A549 (cell line): ENCODE data around the gene DYNC2H1. TPM values are rescaled to one million over a fixed set of nuclear protein-coding genes. Genes with fewer than 3 reads are reported as not detected.

Experiments
- ATAC-seq, 2 experiments: fragments of 200-7000 bp in 1 of 2; fragments of >200 bp in 1 of 2; cut with Nextera tagmentation in 1 of 2; cut with Tn5 transposase in 1 of 2; 3 replicates each; pipeline versions ENCODE4 v1.8.0 to v1.9.1; 2018 to 2020; ENCODE audit warnings: mild to moderate bottlenecking in 1 of 2, moderate library complexity in 1 of 2
- CTCF ChIA-PET: fragments of 300-600 bp; sonication (Branson Sonifier 250); formaldehyde crosslinking; extraction: SDS; loops from one replicate; lab custom pipeline; 2021; ENCODE audit warnings: antibody characterized with exemption, inconsistent platforms; lab: Yijun Ruan, JAX
- POLR2A ChIA-PET: fragments of 350-600 bp; formaldehyde crosslinking; extraction: SDS; loops from one replicate; lab custom pipeline; 2021; ENCODE audit warnings: antibody characterized with exemption, inconsistent platforms; lab: Yijun Ruan, JAX
- DNase-seq, 2 experiments: peaks; one replicate each; pipeline versions ENCODE4 v3.0.0 to v3.0.0-alpha.2; 2011 to 2016; ENCODE audit warnings: low read depth in 1 of 2, low spot score in 1 of 2
- FAIRE-seq: peaks from 2 replicates; lab custom pipeline; 2011; peaks lifted over from hg19 to GRCh38; lab: Jason Lieb, UNC
- H3K27ac ChIP-seq, 2 experiments: fragments of >200 bp; sonication (Bioruptor Twin); formaldehyde crosslinking; 3 replicates each; pipeline ENCODE4 v1.5.1; 2016 to 2017
- H3K4me1 ChIP-seq: fragments of >200 bp; sonication (Bioruptor Twin); formaldehyde crosslinking; 3 replicates; pipeline ENCODE4 v1.6.1; 2016
- H3K4me2 ChIP-seq: fragments of >200 bp; sonication (Bioruptor Twin); formaldehyde crosslinking; 3 replicates; pipeline ENCODE4 v1.6.1; 2016
- H3K4me3 ChIP-seq: fragments of >200 bp; sonication (Bioruptor Twin); formaldehyde crosslinking; 3 replicates; pipeline ENCODE4 v1.5.1; 2016
- H3K9me3 ChIP-seq: fragments of >200 bp; sonication (Bioruptor Twin); formaldehyde crosslinking; 3 replicates; pipeline ENCODE4 v1.6.1; 2016
- BHLHE40 ChIP-seq: IDR thresholded peaks from 2 replicates; pipeline ENCODE4 v1.6.1; 2012; ENCODE audit warnings: low read depth, low read length, inconsistent platforms
- CBX8 ChIP-seq: fragments of 200-600 bp; sonication (generic); IDR thresholded peaks from 2 replicates; pipeline ENCODE4 v1.6.1; 2016
- E2F6 ChIP-seq: IDR thresholded peaks from 2 replicates; pipeline ENCODE4 v1.6.1; 2012; ENCODE audit warnings: low read depth, borderline replicate concordance
- EHMT2 ChIP-seq: fragments of 200-600 bp; sonication (generic); IDR thresholded peaks from 2 replicates; pipeline ENCODE4 v1.6.1; 2016; ENCODE audit warnings: antibody characterized with exemption, low read depth, mild to moderate bottlenecking, moderate library complexity
- EP300 ChIP-seq, 2 experiments: fragments of >200 bp; sonication (Bioruptor Twin); formaldehyde crosslinking; IDR thresholded peaks; 2 replicates in 1 of 2; 3 replicates in 1 of 2; pipeline ENCODE4 v1.6.1; 2016 to 2017
- ESRRA ChIP-seq: fragments of 150-350 bp; IDR thresholded peaks from 2 replicates; pipeline ENCODE4 v1.6.1; 2014; ENCODE audit warnings: mild to moderate bottlenecking, low read length, borderline replicate concordance
- FOSL2 ChIP-seq, 2 experiments: fragments of 450-650 bp in 1 of 2; fragments of >200 bp in 1 of 2; sonication (Bioruptor Twin) in 1 of 2; formaldehyde crosslinking; IDR thresholded peaks; 2 replicates each; pipeline versions ENCODE4 v1.5.0 to v1.6.1; 2016 to 2020; ENCODE audit warnings: mild to moderate bottlenecking in 1 of 2, moderate library complexity in 1 of 2
- HES2 ChIP-seq: fragments of >200 bp; sonication (Bioruptor Twin); formaldehyde crosslinking; IDR thresholded peaks from 2 replicates; pipeline ENCODE4 v1.6.1; 2016
- HOXA7 ChIP-seq: fragments of 250-450 bp; sonication (Bioruptor Pico); IDR thresholded peaks from 2 replicates; pipeline ENCODE4 v1.5.0; 2020; ENCODE audit warnings: mild to moderate bottlenecking, moderate library complexity
- HOXB5 ChIP-seq: fragments of 250-450 bp; sonication (Bioruptor Pico); IDR thresholded peaks from 2 replicates; pipeline ENCODE4 v1.5.0; 2020; ENCODE audit warnings: mild to moderate bottlenecking, moderate library complexity
- JUN ChIP-seq, 2 experiments: fragments of >200 bp; sonication (Bioruptor Twin); formaldehyde crosslinking; IDR thresholded peaks; 2 replicates in 1 of 2; 3 replicates in 1 of 2; pipeline ENCODE4 v1.6.1; 2016 to 2017
- JUNB ChIP-seq: fragments of >200 bp; sonication (Bioruptor Twin); formaldehyde crosslinking; IDR thresholded peaks from 2 replicates; pipeline ENCODE4 v1.6.1; 2016
- KDM1A ChIP-seq: fragments of 200-600 bp; sonication (generic); IDR thresholded peaks from 2 replicates; pipeline ENCODE4 v1.6.1; 2016; ENCODE audit warnings: low read depth, mild to moderate bottlenecking
- KDM5A ChIP-seq: fragments of 200-600 bp; sonication (generic); IDR thresholded peaks from 2 replicates; pipeline ENCODE4 v1.6.1; 2016; ENCODE audit warnings: antibody characterized with exemption, mild to moderate bottlenecking
- MAFK ChIP-seq: fragments of 450-650 bp; IDR thresholded peaks from 2 replicates; pipeline ENCODE4 v1.6.1; 2014; ENCODE audit not compliant: partially characterized antibody
- MAZ ChIP-seq: fragments of 150-350 bp; IDR thresholded peaks from 2 replicates; pipeline ENCODE4 v1.6.1; 2014; ENCODE audit warnings: antibody characterized with exemption, low read depth, low read length, borderline replicate concordance
- NR3C1 ChIP-seq: fragments of >200 bp; sonication (Bioruptor Twin); formaldehyde crosslinking; IDR thresholded peaks from 3 replicates; pipeline ENCODE4 v1.6.1; 2017
- PHF8 ChIP-seq: fragments of 200-600 bp; sonication (generic); IDR thresholded peaks from 2 replicates; pipeline ENCODE4 v1.6.1; 2016; ENCODE audit warnings: low read depth, mild to moderate bottlenecking, antibody characterized with exemption, moderate library complexity, borderline replicate concordance
- RCOR1 ChIP-seq: fragments of 150-350 bp; IDR thresholded peaks from 2 replicates; pipeline ENCODE4 v1.6.1; 2014; ENCODE audit warnings: antibody characterized with exemption, low read length, low read depth
- REST ChIP-seq: fragments of 200-600 bp; sonication (generic); IDR thresholded peaks from 2 replicates; pipeline ENCODE4 v1.6.1; 2016; ENCODE audit warnings: antibody characterized with exemption, mild to moderate bottlenecking, moderate library complexity
- RFX5 ChIP-seq: fragments of 450-650 bp; IDR thresholded peaks from 2 replicates; pipeline ENCODE4 v1.7.1; 2014; ENCODE audit warnings: antibody characterized with exemption, mild to moderate bottlenecking, moderate library complexity
- SREBF2 ChIP-seq: fragments of 450-650 bp; IDR thresholded peaks from 2 replicates; pipeline ENCODE4 v1.6.1; 2014; ENCODE audit warnings: mild to moderate bottlenecking, moderate library complexity
- TP53 ChIP-seq: fragments of 250-450 bp; sonication (Bioruptor Pico); IDR thresholded peaks from 2 replicates; pipeline ENCODE4 v1.5.0; 2021; ENCODE audit warnings: mild to moderate bottlenecking, moderate library complexity
- ZNF302 ChIP-seq: fragments of 250-450 bp; sonication (Bioruptor Pico); IDR thresholded peaks from 2 replicates; pipeline ENCODE4 v1.9.0; 2021; ENCODE audit warnings: inconsistent platforms, mild to moderate bottlenecking, moderate library complexity
- WGBS: methylation state at CpG from one replicate; pipeline ENCODE4 v1.1.6; 2017; ENCODE audit errors: missing lambda C conversion rate; 5-methylcytosine and 5-hydroxymethylcytosine counted together
- polyA plus RNA-seq, 4 experiments: library from polyadenylated mRNA; depleted of rRNA in 3 of 4; stranded (reverse); fragments of >200 nt; fragmentation: RNase III in 1 of 4; extraction: RNeasy Plus Mini Kit Qiagen cat#74134 plus additional on column Dnase treatment in 1 of 4; gene quantifications; 2 replicates in 3 of 4; 3 replicates in 1 of 4; pipeline ENCODE4 v1.2.3, GENCODE V29; 2011 to 2017

DYNC2H1 gene
- polyA plus RNA-seq, 2 of the 4 experiments (the other 2 are of a cell fraction) = 4.9 to 14.8 TPM

GRCh38 chr11:103398829-103399228, 289.6 kb downstream of the DYNC2H1 start:
- H3K4me1 ChIP-seq = 0 out of 3 replicates have a peak, but pooled peaks cover 3% of the 10 kb centered on the region
- no peak overlapping the region for H3K4me3 ChIP-seq
- no peak for TF ChIP-seq E2F6
- TF ChIP-seq SREBF2 = no peak
- no peak for TF ChIP-seq EP300 (IDR thresholded peaks at IDR 0.05)
- TF ChIP-seq BHLHE40 = no peak
- TF ChIP-seq MAFK = no peak
- no peak for TF ChIP-seq KDM1A
- no peak for TF ChIP-seq KDM5A
- no peak for TF ChIP-seq PHF8
- no peak for TF ChIP-seq NR3C1
- TF ChIP-seq HOXA7 = no peak
- no peak for TF ChIP-seq FOSL2 (IDR thresholded peaks at IDR 0.05)
- no peak for TF ChIP-seq FOSL2 (CRISPR knock-in tag; IDR thresholded peaks at IDR 0.05)
- no peak for TF ChIP-seq HOXB5 (CRISPR knock-in tag)
- TF ChIP-seq JUN (IDR thresholded peaks at IDR 0.05) = no peak
- TF ChIP-seq EHMT2 = no peak
- no peak for TF ChIP-seq REST
- no peak for TF ChIP-seq RCOR1
- WGBS = 81% methylated on average over 6 of the region's 6 CpGs
- ChIA-PET POLR2A (no interaction called here), CTCF (no interaction called here)
- no peaks in the 10 kb centered on the region for H3K9me3 ChIP-seq
- FAIRE-seq (no peak), DNase-seq (no peak), ATAC-seq (no peak)
- H3K4me2 ChIP-seq = no peak overlapping the region
- no peak overlapping the region for H3K27ac ChIP-seq

- POLR2A ChIA-PET = no interaction called here
- no peak overlapping the region for H3K4me3 ChIP-seq
- no peak overlapping the region for H3K27ac ChIP-seq
- H3K4me1 ChIP-seq = no peaks in the 10 kb centered on the region
- TF ChIP-seq ZNF302 (CRISPR knock-in tag) (no peak), EHMT2 (no peak), EP300 (IDR thresholded peaks at IDR 0.05) (no peak), CBX8 (no peak), NR3C1 (no peak), MAZ (no peak), ESRRA (no peak), JUN (IDR thresholded peaks at IDR 0.05) (no peak), TP53 (CRISPR knock-in tag) (no peak)
- CTCF ChIA-PET = no interaction called here
- no peaks in the 10 kb centered on the region for H3K9me3 ChIP-seq
- no peak overlapping the region for H3K4me2 ChIP-seq
- WGBS = 96% methylated on average over 3 of the region's 3 CpGs
- FAIRE-seq (no peak), ATAC-seq (no peak), DNase-seq (no peak)
Measured at GRCh38 chr11:103406357-103406756, 297.1 kb downstream of the DYNC2H1 start.

GRCh38 chr11:103407641-103408040, 298.4 kb downstream of the DYNC2H1 start:
- ATAC-seq = no peak
- 85% methylated on average over 2 of the region's 2 CpGs for WGBS
- CTCF ChIA-PET = no interaction called here
- no peak overlapping the region for H3K4me3 ChIP-seq
- no peak for TF ChIP-seq RFX5
- TF ChIP-seq KDM5A = no peak
- TF ChIP-seq JUNB = no peak
- TF ChIP-seq HES2 = no peak
- TF ChIP-seq, all 56 proteins: peak for 0
- FAIRE-seq = no peak
- H3K4me1 ChIP-seq = no peaks in the 10 kb centered on the region
- H3K4me2 ChIP-seq = no peak overlapping the region
- H3K27ac ChIP-seq = no peak overlapping the region
- DNase-seq = no peak
- POLR2A ChIA-PET = no interaction called here
- H3K9me3 ChIP-seq = no peaks in the 10 kb centered on the region
